MM.1S (cell line): Measurements from ENCODE around the gene EMC7.

Experiments
- DNase-seq: peaks from one replicate; pipeline ENCODE4 v3.0.0-alpha.2; 2015
- H2AFZ ChIP-seq: fragments of 300-600 bp; sonication (generic); 2 replicates; pipeline ENCODE4 v1.6.0; 2016; ENCODE audit warnings: antibody characterized with exemption, low read length
- H3F3A ChIP-seq: fragments of 300-600 bp; sonication (generic); 2 replicates; pipeline ENCODE4 v1.6.1; 2016; ENCODE audit warnings: mild to moderate bottlenecking, antibody characterized with exemption, low read length, moderate library complexity, mixed read lengths; ENCODE audit not compliant: insufficient read depth
- H3K27ac ChIP-seq: fragments of 300-600 bp; sonication (generic); 2 replicates; pipeline ENCODE4 v1.5.1; 2016; ENCODE audit warnings: mild to moderate bottlenecking, low read length
- H3K27me3 ChIP-seq: fragments of 300-600 bp; sonication (generic); replicated peaks from 2 replicates; pipeline ENCODE4 v1.6.0; 2016; ENCODE audit warnings: low read length; ENCODE audit not compliant: insufficient read depth
- H3K36me3 ChIP-seq: fragments of 300-600 bp; sonication (generic); replicated peaks from 2 replicates; pipeline ENCODE4 v1.6.1; 2016; ENCODE audit warnings: mild to moderate bottlenecking, low read length, mixed read lengths; ENCODE audit not compliant: insufficient read depth
- H3K4me1 ChIP-seq: fragments of 300-600 bp; sonication (generic); 2 replicates; pipeline ENCODE4 v1.6.1; 2016; ENCODE audit warnings: low read length, mixed read lengths
- H3K4me2 ChIP-seq: fragments of 300-600 bp; sonication (generic); 2 replicates; pipeline ENCODE4 v1.6.0; 2016; ENCODE audit warnings: low read depth, low read length
- H3K4me3 ChIP-seq: fragments of 300-600 bp; sonication (generic); 2 replicates; pipeline ENCODE4 v1.5.1; 2016; ENCODE audit warnings: low read length, mixed read lengths
- H3K79me2 ChIP-seq: fragments of 300-600 bp; sonication (generic); 2 replicates; pipeline ENCODE4 v1.6.1; 2016; ENCODE audit warnings: mixed run types, low read length, mixed read lengths
- H3K9ac ChIP-seq: fragments of 300-600 bp; sonication (generic); 2 replicates; pipeline ENCODE4 v1.6.1; 2016; ENCODE audit warnings: low read length, mixed read lengths
- H3K9me2 ChIP-seq: fragments of 300-600 bp; sonication (generic); replicated peaks from 2 replicates; pipeline ENCODE4 v1.6.1; 2016; ENCODE audit warnings: mild to moderate bottlenecking, low read length, mixed read lengths; ENCODE audit not compliant: insufficient read depth
- H3K9me3 ChIP-seq: fragments of 300-600 bp; sonication (generic); replicated peaks from 2 replicates; pipeline ENCODE4 v1.6.1; 2016; ENCODE audit warnings: mild to moderate bottlenecking, low read length, mixed read lengths; ENCODE audit not compliant: insufficient read depth
- H4K20me1 ChIP-seq: fragments of 300-600 bp; sonication (generic); 2 replicates; pipeline ENCODE4 v1.6.1; 2016; ENCODE audit warnings: mild to moderate bottlenecking, low read length, moderate library complexity, mixed read lengths; ENCODE audit not compliant: insufficient read depth
- CTCF ChIP-seq: fragments of 300-600 bp; sonication (generic); IDR thresholded peaks from 2 replicates; pipeline ENCODE4 v1.5.1; 2016; ENCODE audit warnings: antibody characterized with exemption, low read length, mixed read lengths
- EZH2 ChIP-seq: fragments of 300-600 bp; sonication (generic); optimal IDR thresholded peaks from 2 replicates; pipeline ENCODE3; 2017; ENCODE audit warnings: low read depth, mild to moderate bottlenecking, antibody characterized with exemption, low read length, mixed read lengths
- EZH2phosphoT487 ChIP-seq: fragments of 300-600 bp; sonication (generic); IDR thresholded peaks from 2 replicates; pipeline ENCODE4 v1.6.1; 2018; ENCODE audit warnings: antibody characterized with exemption, low read length

Gene EMC7

GRCh38 chr15:34107315-34107714 is 5.7 kb upstream of the EMC7 start:
- Histone ChIP-seq H3K9ac (no peak overlapping the region), H3K4me2 (no peak overlapping the region), H3K4me1 (peaks cover 6% of the 10 kb centered on the region; the same call in 1 of the 2 replicates), H3K27me3 (no peaks in the 10 kb centered on the region), H3K9me2 (no peaks in the 10 kb centered on the region), H3K79me2 (peaks cover 8% of the 10 kb centered on the region), H3K9me3 (no peaks in the 10 kb centered on the region), H3F3A (0 out of 2 replicates have a peak, but pooled peaks cover under 1% of the 10 kb centered on the region), H3K36me3 (no peaks in the 10 kb centered on the region), H3K4me3 (no peak overlapping the region), H3K27ac (no peak overlapping the region), H2AFZ (no peak overlapping the region), H4K20me1 (no peaks in the 10 kb centered on the region)
- no peak for DNase-seq
- no peak for TF ChIP-seq EZH2
- no peak for TF ChIP-seq EZH2phosphoT487
- TF ChIP-seq CTCF = no peak

GRCh38 chr15:34106423-34106822 is 4.8 kb upstream of the EMC7 start:
- no peak overlapping the region for H3K27ac ChIP-seq
- H3K27me3 ChIP-seq = no peaks in the 10 kb centered on the region
- H3K9me2 ChIP-seq = no peaks in the 10 kb centered on the region
- DNase-seq = no peak
- no peaks in the 10 kb centered on the region for H3K9me3 ChIP-seq
- no peak overlapping the region for H3K9ac ChIP-seq
- TF ChIP-seq EZH2 (no peak), CTCF (no peak), EZH2phosphoT487 (no peak)
- H3K4me3 ChIP-seq = no peak overlapping the region
- H3K4me2 ChIP-seq = no peak overlapping the region
- H3K36me3 ChIP-seq = no peaks in the 10 kb centered on the region
- H4K20me1 ChIP-seq = no peaks in the 10 kb centered on the region
- no peak overlapping the region for H2AFZ ChIP-seq
- 0 out of 2 replicates have a peak, but pooled peaks cover 4% of the 10 kb centered on the region for H3F3A ChIP-seq
- H3K79me2 ChIP-seq = peaks cover 11% of the 10 kb centered on the region
- peaks cover 6% of the 10 kb centered on the region; the same call in 1 of the 2 replicates for H3K4me1 ChIP-seq

- H3K9ac ChIP-seq = peak overlapping the region; percentile 69
- peaks cover 51% of the 10 kb centered on the region for H3K79me2 ChIP-seq
- no peaks in the 10 kb centered on the region for H3K9me3 ChIP-seq
- H3K27ac ChIP-seq = peak overlapping the region; percentile 68; the same call in 1 of the 2 replicates
- peak overlapping the region; percentile 70 for H2AFZ ChIP-seq
- no peak for TF ChIP-seq CTCF
- no peak for TF ChIP-seq EZH2phosphoT487
- TF ChIP-seq EZH2 = no peak
- peaks cover 6% of the 10 kb centered on the region; the same call in 1 of the 2 replicates for H3K4me1 ChIP-seq
- no peaks in the 10 kb centered on the region for H3K27me3 ChIP-seq
- no peaks in the 10 kb centered on the region for H3K36me3 ChIP-seq
- peak overlapping the region; percentile 62 for H3K4me2 ChIP-seq
- H3K9me2 ChIP-seq = no peaks in the 10 kb centered on the region
- no peaks in the 10 kb centered on the region for H4K20me1 ChIP-seq
- DNase-seq = no peak
- H3K4me3 ChIP-seq = peak overlapping the region; percentile 96
- 0 out of 2 replicates have a peak, but pooled peaks cover 4% of the 10 kb centered on the region for H3F3A ChIP-seq
These were observed 688 bp upstream of the EMC7 start for GRCh38 chr15:34102175-34102925.
